Chondrocyte (in vitro differentiated cells): ENCODE data around the gene HOXC10. TPM values are rescaled to one million over a fixed set of nuclear protein-coding genes. Genes with fewer than 3 reads are reported as not detected.

ENCODE experiments used
- DNase-seq: peaks from one replicate; pipeline ENCODE4 v3.0.0; 2021; ENCODE audit warnings: mixed read lengths, low spot score
- H3K27ac Mint-ChIP-seq: one replicate; pipeline ENCODE4 v1.8.0; 2021; ENCODE audit warnings: mild to moderate bottlenecking, moderate library complexity, mixed read lengths; ENCODE audit not compliant: unreplicated experiment
- H3K27me3 Mint-ChIP-seq: 2 replicates; pipeline ENCODE4 v1.8.0; 2021; ENCODE audit warnings: low read depth, mixed read lengths
- H3K36me3 Mint-ChIP-seq: 2 replicates; pipeline ENCODE4 v1.8.0; 2021; ENCODE audit warnings: low read depth, mixed read lengths
- H3K4me1 Mint-ChIP-seq: 2 replicates; pipeline ENCODE4 v1.8.0; 2021; ENCODE audit warnings: low read depth, mild to moderate bottlenecking, mixed read lengths
- H3K4me3 Mint-ChIP-seq: one replicate; pipeline ENCODE4 v1.8.0; 2021; ENCODE audit warnings: mild to moderate bottlenecking, moderate library complexity, mixed read lengths; ENCODE audit not compliant: unreplicated experiment
- H3K9me3 Mint-ChIP-seq: 2 replicates; pipeline ENCODE4 v1.8.0; 2021; ENCODE audit warnings: low read depth, mixed read lengths
- total RNA-seq: library from RNA; stranded (reverse); gene quantifications from 3 replicates; pipeline ENCODE4 v1.2.1, GENCODE V29; 2021
- TF ChIP-seq, protein P1 (sequence below): fragments of 200-600 bp; sonication (generic); IDR thresholded peaks from 2 replicates; pipeline ENCODE4 v1.5.0; 2021; ENCODE audit warnings: antibody characterized with exemption, mild to moderate bottlenecking, moderate library complexity

The HOXC10 gene
- total RNA-seq, 1 donor from 2014 or later, result not detected

- H3K27me3 Mint-ChIP-seq, result peaks cover 88% of the 10 kb centered on the region
- no peak overlapping the region for H3K4me3 Mint-ChIP-seq
- TF ChIP-seq, protein P1, sequence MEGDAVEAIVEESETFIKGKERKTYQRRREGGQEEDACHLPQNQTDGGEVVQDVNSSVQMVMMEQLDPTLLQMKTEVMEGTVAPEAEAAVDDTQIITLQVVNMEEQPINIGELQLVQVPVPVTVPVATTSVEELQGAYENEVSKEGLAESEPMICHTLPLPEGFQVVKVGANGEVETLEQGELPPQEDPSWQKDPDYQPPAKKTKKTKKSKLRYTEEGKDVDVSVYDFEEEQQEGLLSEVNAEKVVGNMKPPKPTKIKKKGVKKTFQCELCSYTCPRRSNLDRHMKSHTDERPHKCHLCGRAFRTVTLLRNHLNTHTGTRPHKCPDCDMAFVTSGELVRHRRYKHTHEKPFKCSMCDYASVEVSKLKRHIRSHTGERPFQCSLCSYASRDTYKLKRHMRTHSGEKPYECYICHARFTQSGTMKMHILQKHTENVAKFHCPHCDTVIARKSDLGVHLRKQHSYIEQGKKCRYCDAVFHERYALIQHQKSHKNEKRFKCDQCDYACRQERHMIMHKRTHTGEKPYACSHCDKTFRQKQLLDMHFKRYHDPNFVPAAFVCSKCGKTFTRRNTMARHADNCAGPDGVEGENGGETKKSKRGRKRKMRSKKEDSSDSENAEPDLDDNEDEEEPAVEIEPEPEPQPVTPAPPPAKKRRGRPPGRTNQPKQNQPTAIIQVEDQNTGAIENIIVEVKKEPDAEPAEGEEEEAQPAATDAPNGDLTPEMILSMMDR, result no peak
- peaks cover 6% of the 10 kb centered on the region for H3K4me1 Mint-ChIP-seq
- no peaks in the 10 kb centered on the region for H3K9me3 Mint-ChIP-seq
- no peak overlapping the region for H3K27ac Mint-ChIP-seq
- peaks cover 3% of the 10 kb centered on the region for H3K36me3 Mint-ChIP-seq
- DNase-seq, result no peak
Observed at GRCh38 chr12:54024581-54025305, 39.8 kb downstream of the HOXC10 start.

DNA sequence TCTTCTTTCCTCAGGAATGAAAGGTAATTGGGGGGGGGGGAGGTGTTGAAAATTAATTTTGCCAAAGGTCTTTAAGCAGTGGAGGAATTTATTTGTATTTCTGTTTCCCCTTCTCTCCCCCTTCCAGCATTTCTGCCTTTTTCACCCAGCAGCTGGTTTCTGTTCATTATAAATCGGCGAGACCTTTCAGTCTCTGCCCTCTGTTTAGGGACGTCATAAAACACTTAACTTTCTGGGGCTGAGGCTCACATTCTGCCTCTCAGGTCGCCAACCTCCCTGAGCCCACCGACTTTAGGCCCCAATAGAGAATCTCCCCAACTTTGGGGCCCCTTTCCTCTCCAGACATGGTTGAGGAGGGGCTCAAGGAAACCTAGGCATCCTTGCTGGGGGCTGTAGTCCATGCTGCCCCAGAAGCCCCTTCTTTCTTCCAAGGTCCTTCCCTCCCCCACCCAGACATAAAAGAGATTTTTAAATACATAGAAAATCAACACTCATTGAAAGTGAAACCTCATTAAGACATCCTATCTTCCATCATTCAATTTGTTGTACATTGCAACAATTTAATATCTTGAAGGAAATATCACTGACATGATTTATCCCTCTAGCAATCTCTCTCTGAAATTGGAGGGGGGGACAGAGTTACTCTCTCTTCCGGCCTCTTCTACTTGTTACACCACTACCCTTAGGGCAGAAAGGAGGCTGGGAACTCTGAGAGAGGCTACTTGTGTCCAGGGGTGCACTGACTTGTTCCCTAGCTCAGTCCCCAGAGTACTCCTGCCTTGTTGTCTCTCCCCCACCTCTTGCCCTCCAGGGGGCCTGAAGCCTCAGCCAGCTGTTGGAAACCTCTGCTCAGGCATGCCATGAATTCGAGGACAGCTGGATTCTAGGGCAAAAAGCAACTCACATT is 40.8 kb downstream of the HOXC10 start:
- no peak for DNase-seq
- H3K27me3 Mint-ChIP-seq, result peaks cover 85% of the 10 kb centered on the region
- no peak overlapping the region for H3K27ac Mint-ChIP-seq
- TF ChIP-seq, protein P1, result no peak
- H3K9me3 Mint-ChIP-seq, result no peaks in the 10 kb centered on the region
- H3K4me1 Mint-ChIP-seq, result peaks cover 9% of the 10 kb centered on the region
- no peak overlapping the region for H3K4me3 Mint-ChIP-seq
- peaks cover 6% of the 10 kb centered on the region for H3K36me3 Mint-ChIP-seq

GRCh38 chr12:54026640-54027441 is 41.9 kb downstream of the HOXC10 start:
- TF ChIP-seq, protein P1, result no peak
- peaks cover 82% of the 10 kb centered on the region for H3K27me3 Mint-ChIP-seq
- no peak overlapping the region for H3K4me3 Mint-ChIP-seq
- H3K27ac Mint-ChIP-seq, result no peak overlapping the region
- no peaks in the 10 kb centered on the region for H3K9me3 Mint-ChIP-seq
- peaks cover 14% of the 10 kb centered on the region for H3K4me1 Mint-ChIP-seq
- peaks cover 6% of the 10 kb centered on the region for H3K36me3 Mint-ChIP-seq
- DNase-seq, result no peak

DNA sequence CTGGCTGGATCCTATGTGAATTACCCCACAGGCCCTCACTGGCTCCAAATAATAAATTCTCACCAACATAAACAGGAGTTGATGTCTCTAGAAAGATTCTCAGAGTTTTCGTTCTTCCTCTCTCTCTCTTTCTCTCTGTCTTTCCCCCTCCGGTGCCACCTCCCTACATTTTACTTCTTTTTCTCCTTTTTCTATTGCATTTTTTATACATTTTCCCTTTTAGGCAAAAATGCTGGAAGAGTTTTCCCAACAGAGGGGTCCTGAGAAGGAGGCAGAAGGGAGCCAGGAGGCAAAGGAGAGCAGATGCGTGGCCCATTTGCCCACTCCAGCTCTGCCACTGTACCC is 42.5 kb downstream of the HOXC10 start:
- Mint-ChIP-seq H3K36me3 (peaks cover 6% of the 10 kb centered on the region), H3K4me1 (peaks cover 14% of the 10 kb centered on the region), H3K27me3 (peaks cover 82% of the 10 kb centered on the region), H3K9me3 (no peaks in the 10 kb centered on the region), H3K4me3 (no peak overlapping the region), H3K27ac (no peak overlapping the region)
- DNase-seq, result no peak
- TF ChIP-seq, protein P1, result no peak
